ENCODE measurements around the gene SLX4.

SLX4 gene

DNA sequence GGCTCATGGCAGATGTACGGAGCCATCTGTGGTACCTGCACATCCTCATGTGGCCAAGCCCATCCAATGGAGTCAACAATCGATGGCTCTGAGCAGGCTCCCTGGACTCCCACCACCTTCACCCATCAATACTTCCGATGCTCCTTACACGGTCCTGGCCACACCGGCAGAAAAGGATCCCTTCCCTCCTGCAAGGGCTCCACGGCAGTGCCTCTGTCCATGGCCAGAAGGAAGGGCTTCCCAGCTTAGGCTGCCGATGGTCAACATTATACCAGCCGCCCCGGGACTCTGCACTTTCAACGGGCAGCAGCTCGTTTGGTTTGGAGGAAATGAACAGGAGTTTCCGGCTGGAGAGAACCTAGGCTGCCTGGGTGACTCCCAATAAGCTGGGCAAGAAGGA, 13.2 kb downstream of the SLX4 start:
- DNase-seq (ENCODE audit: low read depth), result no peak

DNA sequence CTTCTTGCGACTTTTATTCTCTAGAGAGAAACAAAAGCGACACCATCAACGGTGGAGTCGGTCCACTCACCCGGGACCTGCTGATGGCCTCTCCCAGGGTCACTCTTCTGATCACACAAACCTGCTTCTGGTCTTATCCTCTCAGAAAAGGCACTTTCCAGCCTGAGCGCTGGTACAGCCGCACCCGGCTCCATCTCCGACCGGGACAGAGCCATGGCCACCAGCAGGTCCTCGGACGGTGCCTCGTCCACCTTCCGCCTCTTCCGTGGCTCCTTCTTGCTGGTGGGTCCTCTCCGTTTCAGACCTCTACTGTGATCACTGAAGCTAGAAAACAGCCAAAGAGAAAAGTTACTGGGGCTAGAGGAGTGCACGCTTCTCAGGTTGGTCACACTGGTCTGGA, 13.7 kb downstream of the SLX4 start:
- DNase-seq (ENCODE audit: low read depth), result no peak

DNA sequence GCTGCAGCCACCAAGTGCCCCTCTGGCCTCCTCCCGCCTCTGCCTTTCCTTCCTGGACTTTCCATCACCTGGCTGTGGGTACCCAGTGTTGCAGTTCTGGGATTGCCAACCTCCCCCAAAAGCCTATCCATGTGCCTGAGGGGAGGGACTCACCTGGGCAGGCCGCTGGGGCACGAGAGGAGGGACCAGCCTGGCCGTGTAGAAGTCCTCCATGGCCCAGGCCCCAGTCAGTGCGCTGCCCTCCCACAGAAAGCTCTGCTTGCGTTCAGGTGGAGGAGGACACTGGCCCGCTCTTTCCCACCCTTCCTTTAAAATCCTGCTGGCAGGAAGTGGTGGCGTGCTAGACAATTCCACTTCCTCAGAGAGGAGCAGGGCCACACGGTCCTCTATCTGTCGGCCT, 14.2 kb downstream of the SLX4 start:
- no peak for DNase-seq (ENCODE audit: low read depth)

DNA sequence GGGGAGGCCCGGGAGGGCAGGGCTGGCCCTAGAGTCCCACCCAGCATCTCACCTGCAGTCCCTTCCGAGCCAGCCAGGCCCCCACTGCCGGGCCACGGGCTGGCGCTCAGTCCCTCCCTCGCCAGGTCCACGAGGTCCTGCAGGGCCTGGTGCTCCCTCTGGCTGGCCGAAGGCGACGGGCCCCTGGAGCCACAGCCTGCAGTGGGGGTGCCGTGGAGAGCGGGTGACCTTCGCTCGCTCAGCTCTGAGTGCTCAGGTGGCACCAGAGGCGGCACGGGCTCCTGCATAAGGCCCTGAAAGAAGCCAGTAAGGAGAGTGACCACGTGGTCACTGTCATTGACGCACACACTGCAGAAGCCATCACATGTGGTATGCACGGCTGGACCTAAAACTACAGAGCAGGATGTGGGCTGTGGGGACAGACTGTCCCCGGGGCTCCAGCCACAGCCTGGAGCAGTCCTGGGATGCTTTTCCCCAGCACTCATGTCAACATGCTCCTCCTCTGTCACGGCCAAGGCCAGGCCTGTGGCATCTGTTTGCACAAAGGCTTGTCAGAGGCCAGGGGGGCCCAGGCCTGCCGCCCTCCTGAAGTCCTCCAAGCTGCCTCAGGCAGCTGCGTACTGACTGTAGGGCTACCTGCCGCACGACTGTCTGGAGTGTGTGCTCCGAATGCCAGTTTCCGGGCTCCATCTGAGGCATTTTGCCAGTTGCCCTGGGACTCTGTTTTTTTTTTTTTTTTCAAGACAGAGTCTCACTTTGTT, 15.1 kb downstream of the SLX4 start:
- no peak for DNase-seq (ENCODE audit: low read depth)

DNA sequence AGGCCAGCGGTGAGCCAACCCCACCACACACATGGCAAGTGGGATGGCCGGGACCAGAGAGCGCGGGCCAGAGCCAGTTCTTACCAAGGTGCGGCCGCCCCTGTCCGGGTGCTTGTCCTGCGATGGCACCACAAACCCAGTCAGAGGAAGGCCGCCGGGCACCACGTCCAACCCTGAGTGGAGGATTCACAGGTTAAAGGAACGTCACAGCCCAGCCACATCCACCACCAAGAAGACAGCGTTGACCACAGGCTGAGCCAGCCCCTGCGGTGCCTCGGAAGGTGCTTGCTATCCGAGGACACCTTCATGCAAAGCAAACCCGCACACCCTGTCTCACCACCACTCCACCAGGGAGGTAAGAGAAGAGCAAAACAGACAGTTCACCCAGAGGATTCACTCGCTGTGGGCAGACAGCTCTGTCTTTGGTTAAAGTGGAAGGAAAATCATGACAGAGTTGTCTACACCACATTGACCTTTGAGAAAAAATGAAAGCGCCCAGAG, 15.8 kb downstream of the SLX4 start:
- DNase-seq (ENCODE audit: low read depth), result no peak

DNA sequence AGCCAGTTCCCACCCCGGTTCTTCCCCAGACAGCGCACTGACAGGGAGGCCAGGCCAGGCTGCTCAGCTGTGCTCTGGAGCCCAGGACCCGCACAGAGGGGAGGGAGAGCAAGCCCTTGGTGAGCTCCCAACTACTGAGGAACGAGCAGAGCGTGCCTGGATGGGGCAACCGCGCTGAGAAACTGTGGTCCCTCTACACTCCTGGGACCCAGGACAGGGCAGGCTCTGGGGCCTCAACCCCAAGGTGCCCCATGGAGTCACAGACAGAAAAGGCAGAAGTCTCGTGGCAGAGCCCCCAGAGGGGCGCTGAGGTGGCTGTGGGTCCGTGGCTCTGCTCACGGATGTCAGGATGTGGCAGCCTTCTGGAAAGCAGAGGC, 16.3 kb downstream of the SLX4 start:
- no peak for DNase-seq (ENCODE audit: low read depth)

DNA sequence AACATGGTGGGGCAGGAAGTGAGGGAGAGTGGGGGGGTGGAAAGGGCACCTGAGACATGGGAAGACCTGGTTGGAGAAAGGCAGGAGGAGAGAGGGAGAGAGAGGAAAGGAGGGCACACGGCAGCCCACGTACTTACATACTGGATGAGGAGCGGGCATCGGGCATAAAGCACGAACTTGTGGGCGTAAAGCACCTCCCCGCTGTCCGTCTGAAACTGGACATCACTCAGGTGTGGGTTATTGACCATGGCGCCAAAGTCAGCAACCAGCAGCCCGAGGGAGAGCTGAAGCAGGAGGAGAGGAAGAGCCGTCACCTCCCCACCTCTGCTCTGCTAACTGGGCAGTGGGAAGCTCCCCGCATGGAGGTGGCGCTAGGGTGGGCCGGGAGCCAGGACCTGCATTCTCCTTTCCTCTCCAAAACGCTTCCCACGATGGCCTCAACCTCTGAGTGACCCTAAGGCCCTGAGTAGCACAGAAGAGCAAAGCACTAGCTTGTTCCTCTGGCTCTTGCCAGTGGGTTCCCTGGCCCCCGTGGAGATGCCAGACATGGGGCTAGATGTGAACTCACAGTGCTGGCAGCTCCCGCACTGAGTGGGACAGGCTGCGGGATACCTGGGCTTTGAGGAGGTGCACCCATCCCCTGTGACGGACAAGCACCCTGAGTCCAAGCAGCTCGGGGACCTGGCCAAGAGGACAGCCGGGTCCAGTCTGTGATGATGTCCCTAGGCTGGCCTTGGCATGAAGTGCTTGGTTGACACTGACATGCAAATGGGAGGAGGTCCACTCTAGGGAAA, 16.9 kb downstream of the SLX4 start:
- no peak for DNase-seq (ENCODE audit: low read depth)

DNA sequence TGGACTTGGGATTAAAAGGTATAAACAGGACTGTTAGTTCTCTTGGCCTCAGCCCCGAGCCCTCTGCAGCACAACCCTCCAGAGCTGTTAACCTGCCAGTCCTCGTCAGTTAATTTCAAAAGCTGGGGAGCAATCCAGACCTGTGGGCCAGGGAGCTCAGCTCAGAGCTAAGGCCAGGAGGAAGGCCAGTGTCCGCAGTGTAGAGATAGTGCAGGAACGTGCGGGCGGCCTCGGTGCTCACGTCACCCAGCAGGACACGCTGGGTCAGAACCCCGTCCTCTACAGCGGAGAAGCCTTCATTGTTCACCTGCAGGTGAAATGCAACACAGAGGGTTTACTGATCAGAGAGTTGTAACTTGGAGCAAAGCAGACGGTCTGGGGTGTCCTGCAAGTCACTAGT, 18.8 kb downstream of the SLX4 start:
- no peak for DNase-seq (ENCODE audit: low read depth)

DNA sequence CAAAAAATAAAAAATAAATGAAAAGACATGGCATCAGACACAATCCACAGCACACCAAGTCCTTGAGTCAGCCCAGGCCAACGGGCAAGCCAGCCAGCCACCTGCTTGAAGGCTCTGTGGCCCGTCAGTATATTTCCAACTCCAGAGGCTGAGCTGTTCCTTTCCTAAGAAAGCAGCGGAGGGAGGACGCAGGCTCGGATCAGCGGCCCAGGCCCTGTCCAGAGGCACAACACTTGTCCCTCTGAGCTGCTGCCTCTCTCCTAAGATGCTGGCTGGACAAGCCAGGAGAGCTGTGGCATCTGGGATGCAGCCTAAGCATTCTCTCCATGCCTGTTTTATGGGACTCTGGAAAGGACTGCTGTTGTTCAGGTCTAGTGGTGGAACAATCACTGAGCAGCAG, 19.4 kb downstream of the SLX4 start:
- no peak for DNase-seq (ENCODE audit: low read depth)

DNA sequence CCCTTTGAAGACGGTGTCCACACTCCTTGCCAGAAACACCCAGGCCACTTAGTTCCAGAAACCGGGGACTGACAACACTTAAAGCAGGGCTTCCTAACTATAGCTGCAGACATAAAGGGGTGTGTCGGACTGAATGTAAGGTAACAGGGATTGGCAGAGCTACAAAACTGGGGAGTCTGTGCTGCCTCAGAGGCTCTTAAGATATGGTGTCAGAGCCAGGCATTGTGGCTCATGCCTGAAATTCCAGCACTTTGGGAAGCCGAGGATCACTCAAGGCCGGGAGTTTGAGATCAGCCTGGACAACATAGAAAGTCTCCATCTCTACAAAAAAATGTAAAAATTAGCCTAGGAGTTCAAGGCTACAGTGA, 20.0 kb downstream of the SLX4 start:
- no peak for DNase-seq (ENCODE audit: low read depth)

DNA sequence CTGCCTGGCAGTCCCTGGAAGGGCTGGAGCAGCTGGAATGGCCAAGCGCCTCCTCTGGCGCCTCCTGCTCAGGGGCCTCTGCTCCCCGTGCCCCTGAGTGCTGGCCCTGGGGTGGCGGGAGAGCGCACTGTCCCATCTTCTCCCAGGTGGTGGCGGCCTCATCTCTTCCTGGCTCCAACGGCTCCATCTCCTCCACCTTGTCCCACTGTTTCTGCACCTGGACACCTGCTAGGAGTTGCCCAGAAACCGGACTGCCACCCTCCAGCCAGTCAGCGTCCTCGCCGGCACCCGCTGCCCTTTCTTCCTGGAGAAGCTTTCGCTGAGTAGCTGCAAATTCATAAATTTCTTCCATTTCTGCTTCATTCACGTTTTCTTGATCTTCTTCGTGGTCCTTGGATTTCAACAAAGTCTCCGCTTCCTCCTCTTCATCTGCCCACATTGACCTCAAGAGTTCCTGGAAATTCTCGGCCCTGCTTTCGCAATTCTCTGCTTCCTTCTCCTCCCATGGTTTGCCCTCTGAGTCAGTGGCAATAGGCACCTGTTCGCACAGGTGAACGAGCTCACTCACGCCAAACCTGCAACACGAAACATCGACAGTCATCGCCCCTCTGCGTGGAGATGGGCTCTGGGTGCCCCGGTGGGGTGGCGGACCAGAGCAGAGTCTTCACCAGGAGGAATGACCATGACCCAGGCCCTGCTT, 20.5 kb downstream of the SLX4 start:
- no peak for DNase-seq (ENCODE audit: low read depth)

DNA sequence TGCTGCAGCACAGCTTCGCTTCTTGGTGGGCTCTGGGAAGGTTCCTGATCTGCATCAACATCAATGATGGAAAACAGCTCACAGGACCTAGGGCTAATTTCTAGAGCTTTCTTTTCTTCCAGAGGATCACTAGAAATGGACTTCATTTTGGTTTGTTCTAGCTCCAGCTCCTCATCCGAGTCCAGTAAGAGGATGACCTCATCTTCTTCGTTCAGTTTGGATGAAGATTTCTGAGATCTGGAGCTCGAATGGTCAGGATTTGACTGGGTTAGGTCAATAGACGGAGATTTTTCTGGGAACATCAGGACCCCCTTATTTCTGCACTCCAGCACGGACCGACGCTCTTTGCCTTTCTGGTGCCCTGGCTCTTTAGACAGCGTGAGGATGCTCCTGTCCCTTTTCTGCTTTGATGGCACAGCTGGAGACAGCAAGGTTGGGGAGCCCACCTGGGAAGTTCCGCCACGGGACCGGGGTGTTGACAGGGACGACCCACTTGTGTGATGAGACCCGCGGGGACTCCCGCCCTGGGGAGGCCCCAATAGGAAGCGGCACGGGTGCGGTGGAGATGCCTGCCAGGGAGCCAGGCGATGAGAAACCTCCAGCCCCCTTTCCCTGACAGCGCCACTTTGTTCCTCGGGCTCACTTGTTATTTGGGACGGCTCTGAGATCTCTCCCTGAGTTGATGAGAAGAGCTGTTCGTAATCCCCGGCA, 21.3 kb downstream of the SLX4 start:
- no peak for DNase-seq (ENCODE audit: low read depth)

DNA sequence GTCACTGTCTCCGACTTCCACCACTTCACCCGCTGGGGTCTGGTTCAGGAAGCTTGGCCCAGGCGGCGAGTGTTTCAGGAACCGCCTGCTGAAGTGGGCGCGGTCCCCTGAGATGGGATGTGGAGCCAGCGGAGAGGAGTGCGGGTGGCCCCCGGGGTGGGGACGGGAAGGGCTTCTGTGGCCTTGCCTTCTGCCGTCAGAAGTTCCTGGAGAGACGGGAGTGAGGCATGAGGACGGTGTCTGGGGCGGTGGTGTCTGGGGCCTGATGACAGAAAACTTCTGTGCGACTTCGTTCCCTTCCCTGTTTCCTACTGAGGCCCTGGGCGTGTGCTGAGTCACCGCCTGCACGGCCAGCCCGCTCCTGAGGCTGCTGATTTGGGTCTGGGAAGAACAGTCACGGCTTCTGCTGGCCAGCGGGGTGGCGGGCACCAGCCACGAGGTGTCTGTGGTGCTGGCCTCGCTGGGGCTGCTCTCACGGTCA, 21.9 kb downstream of the SLX4 start:
- no peak for DNase-seq (ENCODE audit: low read depth)

DNA sequence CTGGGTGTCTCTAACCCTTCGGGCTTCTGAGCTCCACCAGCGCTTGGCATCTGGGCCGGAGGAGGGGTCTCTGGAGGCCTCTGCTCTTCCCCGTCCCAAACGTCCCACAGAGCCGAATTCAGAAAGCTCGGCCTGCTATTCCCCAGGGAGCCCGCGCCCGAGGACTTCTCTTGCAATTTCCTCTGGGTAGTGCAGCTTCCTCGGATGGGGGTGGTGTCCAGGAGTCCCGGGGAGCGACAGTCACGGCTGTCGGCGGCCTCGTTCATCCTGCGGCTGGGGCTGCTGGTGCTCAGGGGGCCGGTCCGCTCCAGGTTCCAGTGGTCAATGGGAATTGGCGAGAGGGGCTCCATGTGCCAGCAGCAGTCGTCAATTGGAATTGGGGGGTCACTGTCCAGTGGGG, 22.4 kb downstream of the SLX4 start:
- no peak for DNase-seq (ENCODE audit: low read depth)

DNA sequence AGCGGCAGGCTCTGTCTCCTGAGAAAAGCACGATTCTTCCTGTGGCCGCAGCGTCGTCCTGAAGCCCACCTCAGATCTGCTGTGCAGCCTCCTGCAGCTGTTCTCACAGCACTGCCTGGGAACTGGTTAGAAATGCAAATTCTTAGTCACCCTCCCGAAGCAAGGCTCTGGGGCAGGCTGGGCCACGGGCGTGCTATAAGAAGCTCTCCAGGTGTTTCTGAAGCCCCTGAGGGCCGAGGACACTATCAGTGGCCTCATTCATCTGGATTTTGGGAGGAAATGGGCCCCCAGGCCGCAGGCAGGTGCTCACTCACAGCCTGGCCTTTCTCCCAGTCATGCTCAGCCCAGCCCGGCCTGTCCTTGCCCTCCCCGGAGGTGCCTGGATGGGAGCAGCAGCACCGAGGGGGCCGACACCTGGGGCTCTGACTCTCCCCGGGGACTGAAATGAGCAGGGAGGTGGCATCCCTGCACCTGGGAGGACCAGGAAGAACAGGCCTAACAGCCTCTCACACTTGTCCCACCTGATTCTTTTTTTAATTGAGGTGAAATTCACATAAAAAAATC, 23.8 kb downstream of the SLX4 start:
- no peak for DNase-seq (ENCODE audit: low read depth)

DNA sequence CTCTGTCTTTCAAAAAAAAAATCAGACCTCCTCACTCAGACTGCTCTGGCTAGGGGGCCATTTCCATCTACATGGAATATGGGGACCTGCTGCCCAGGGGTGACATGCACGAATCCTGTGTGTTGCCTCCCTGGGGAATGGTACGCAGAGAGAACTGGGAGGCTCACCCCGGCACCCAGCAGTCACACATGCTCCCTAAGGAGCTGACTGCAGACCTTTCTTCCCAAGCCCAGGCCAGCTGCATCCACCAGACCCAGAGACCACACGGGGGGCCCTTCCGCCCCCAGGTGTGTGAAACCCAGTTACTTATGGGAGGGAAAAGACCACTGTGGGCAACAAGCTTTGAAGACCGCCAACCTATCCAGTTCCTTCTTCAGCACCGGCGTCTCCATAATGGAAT, 27.0 kb downstream of the SLX4 start:
- no peak for DNase-seq (ENCODE audit: low read depth)

DNA sequence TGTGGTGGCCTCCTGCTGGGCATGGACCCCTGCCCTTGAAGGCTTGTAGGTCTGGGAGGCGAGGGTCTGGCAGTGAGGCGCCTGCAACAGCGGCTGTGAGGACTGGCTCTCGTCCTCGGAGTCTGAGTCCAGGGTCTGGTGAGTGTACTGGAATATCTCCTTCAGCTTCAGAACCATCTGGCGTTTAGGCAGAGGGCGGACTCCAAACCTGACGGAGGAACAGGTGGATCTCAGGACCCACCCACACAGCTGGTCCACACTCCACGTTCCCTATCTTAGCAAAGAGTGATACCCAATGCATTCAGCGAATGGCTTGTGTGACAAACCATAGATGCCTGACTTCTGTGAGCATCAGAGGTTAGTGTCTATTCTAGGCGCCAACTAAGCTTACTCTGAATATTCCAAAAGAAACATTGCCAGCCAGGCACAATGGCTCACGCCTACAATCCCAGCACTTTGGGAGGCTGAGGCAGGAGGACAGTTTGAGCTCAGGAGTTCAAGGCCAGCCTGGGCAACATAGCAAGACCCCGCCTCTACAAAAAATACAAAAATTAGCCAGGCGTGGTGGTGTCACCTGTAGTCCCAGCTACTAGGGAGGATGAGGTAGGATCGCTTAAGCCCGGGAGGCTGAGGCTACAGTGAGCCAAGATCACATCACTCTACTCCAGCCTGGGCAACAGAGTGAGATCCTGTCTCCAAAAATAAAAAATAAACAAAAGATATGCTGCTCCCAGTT, 27.9 kb downstream of the SLX4 start:
- DNase-seq (ENCODE audit: low read depth), result no peak

DNA sequence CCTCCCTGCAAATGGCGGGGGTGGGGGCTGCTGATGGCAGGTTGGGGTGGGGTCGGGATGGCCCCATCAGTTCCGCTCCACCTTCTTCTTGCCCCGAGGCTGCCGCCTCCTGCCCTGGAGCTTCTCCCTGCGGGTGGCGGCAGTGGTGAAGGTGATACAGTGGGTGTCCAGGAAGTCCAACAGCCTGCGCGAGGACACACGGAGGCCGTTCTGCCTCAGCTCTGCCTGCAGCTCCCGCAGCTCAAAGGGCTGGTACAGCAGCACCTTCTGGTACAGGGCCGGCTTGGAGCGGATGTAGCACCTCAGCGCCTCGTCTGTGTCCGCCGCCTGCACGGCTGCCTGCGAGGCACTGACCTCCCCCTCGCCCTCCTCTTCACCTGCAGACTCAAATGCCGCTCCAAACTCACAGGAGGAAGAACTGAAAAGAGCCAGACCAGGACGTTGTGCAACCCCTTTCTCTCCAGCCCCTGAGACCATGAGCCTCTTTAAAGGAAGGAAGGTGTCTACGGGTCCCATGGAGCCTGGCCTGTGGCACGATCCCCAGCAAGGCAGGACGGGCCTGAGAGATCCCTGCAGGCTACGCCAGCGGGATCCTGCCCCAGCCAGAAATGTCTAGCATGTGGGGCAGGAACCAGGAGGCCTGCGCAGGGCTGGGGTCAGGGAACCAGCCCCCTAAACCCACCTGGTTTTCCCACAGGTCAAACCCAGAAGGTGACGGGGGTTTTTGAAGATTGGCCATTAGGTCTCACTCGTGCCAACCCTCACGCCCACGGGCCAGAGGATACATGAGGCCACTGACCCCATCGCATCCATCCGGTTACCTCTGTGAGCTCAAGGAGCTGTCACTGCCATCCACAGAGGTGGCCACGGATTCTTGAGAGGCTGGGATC, 28.9 kb downstream of the SLX4 start:
- DNase-seq (ENCODE audit: low read depth), result no peak

DNA sequence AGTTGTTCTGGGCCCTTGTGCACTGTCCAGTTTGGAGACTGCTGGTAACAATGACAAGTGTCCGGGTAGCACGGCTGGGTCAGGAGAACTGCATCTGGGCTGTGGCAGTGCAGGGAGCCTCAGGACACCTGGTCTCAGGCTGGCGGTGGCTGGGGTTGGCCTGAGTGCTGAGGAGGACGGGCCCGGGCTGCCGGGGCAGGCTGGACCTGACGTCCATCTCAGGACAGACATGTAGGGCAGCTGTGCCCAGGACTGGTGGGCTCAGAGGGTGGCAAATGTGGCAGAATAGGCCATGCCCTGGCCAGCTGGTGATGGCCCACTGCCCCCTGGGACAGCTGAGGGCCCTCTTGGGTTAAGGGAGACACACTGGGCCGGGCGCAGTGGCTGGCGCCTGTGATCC, 30.0 kb downstream of the SLX4 start:
- DNase-seq (ENCODE audit: low read depth), result no peak

DNA sequence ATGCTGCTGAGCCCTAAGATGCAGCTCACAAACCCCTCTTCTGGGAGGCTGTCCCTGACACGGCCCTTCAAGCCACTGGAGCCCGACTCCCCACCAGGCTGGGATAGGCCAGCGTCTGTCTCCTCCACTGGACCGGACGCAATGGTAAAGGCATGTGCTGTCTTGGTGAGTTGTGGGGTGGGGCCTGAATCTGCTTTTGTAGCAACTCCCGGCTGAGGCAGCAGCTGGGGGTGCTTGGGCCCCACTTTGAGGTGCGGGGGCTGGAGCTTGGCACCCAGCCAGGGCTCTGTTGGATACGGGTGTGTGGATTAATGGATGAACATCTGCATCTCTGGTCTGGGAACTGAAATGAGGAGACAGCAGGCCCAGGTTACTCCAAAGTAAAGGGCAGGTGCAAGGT, 30.7 kb downstream of the SLX4 start:
- DNase-seq (ENCODE audit: low read depth), result no peak
